Brain pericyte (primary cell): ENCODE results near the gene FFAR3.
"Not testable (repeated sequence)": the region's sequence is repeated elsewhere in the genome, so short reads cannot be mapped to it uniquely, and the experiment has no call there.

Source experiments
- DNase-seq: peaks from one replicate; pipeline ENCODE4 v3.0.0-alpha.2; 2012; ENCODE audit warnings: low read depth, low spot score

The FFAR3 gene

DNA sequence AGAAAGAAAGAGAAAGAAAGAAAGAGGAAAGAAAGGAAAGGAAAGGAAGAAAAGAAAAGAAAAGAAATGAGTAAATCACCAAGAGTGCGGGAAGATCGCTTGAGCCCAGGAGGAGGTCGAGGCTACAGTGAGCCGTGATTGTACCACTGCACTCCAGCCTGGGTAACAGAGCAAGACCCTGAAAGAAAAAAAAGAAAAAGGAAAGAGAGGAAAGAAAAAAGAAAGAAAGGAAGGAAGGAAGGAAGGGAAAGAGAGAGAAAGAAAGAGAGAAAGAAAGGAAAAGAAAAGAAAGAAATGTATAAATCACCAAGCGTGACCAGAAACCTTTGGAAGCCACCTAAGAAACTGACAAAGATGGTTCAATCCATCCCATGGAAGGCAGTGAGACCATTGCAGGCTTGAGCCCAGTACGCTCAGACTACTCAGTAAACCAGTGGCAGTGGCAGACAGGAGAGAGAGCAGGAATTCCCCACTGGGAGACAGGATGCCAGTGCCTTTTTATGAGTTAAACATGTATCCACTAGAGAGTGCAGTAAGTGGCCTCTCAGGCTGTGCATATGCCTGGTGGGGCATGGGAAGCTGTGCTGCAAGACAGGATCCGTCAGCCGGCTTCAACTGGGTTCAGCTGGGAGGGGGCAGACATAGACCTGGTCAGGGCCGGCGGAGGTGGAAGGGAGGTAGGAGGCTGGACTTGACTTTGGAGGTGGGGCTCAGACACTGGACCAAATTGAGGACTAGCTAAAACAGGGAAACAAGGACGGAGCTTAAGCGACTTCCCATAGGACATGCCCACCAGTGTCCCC is 17.4 kb downstream of the FFAR3 start:
- no peak for DNase-seq

DNA sequence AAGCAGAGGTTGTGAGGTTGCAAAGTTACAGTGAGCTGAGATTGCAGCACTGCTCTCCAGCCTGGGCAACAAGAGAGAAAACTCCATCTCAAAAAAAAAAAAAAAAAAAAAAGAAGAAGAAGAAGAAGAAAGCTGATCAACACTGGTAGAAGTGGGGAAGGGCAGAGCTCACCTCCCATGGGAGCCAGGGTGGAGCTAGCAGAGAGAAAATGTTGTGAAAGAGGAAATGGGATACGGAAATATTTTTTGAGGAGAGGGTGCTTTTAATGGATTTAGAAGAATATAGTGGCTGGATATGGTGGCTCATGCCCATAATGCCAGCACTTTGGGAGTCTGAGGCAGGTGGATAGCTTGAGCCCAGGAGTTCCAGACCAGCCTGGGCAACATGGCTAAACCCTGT is 19.4 kb downstream of the FFAR3 start:
- no peak for DNase-seq

DNA sequence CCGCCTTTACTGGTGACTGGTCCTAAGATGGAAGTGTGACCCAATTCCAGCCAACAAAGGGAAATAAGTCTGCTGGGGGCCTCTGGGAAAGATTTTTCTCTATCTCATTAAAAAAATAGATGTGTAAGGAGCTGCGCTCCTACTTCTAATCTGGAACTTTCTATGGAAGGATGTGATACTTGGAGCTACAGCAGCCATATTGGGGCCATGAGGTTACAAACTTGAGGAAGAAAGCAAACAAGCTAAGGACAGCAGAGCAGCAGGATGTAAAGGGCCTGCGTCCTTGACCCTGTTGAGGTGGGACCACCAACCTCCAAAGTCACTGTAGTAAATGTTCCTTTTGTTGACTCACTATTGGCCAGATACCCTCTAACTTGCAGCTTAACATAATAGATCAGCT is 20.1 kb downstream of the FFAR3 start:
- DNase-seq, result no peak

DNA sequence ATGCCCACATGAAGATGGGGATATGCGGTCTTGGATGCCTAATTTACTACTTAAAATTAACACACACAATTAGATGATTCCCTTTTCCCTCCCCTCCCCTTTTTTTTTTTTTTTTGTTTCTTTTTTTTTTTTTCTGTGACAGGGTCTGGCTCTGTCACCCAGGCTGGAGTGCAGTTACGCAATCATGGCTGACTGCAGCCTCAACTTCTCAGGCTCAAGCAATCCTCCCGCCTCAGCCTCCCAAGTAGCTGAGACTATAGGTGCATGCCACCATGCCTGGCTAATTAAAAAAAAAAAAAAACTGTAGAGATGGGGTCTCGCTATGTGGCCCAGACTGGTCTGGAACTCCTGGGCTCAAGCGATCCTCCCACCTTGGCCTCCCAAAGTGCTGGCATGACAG is 21.3 kb downstream of the FFAR3 start:
- DNase-seq, result not testable (repeated sequence)

DNA sequence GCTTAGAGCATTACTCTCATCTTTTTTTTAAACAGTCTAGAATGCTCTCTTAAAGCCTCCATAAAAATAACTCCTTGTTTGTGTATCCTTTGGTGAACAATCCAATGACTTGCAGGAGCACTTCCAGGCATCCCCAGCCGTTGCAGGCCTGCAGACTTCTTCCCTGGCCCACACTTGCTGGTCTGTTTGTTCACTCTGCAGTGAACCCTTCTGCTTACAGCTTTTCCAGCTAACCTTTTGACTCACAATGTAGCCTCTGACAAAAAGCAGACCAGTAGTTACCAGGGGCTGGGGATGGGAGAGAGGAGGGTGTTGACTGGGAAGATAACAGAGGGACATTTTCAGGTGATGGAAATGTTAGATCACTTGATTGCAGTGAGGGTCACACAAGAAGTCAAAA is 21.7 kb downstream of the FFAR3 start:
- no peak for DNase-seq

DNA sequence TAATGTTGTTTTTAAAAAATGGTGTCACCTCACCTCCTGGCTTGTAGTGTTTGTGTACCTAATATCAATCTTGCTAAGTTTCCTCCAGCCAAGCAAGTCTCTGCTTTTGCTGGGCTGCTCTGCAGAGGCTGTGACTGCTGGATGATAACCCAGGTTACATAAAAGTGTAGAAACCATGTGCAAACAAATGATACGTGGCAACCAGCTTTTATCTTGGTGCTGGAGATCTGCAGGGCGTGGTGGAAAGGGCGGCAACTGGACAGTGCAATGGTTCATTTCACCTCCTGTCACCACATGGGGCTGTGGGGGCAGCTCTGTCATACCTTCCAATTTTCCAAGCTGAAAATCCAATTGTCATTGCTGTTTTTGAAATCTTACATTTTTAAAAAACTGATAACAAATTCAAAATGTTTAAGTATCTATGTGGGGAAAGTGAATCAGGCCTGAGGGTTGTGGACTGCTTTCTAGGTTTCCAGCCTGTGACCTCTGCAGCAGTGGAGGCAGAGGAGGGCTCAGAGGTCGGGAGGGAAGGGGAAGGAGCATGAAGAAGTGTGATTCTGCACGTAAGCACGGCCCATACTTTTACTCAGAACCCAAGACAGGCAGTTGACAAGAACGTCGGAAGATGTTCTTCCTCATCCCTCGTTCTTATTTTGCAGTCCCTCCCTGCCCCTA is 22.3 kb downstream of the FFAR3 start:
- DNase-seq, result no peak

DNA sequence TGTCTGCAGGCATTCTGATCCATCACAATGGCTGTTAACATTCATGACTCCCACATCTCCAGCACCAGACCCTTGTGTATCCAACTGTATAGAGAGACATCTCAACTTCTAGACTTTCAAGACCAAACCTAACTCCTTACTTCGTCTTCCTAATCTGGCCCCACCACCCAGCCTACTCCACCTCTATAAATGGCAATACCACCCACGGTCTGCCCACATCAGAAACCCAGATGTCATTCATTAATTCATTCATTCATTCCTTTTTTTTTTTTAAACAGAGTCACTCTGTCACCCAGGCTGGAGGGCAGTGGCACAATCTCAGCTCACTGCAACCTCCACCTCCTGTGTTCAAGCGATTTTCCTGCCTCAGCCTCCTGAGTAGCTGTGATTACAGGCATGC is 23.1 kb downstream of the FFAR3 start:
- no peak for DNase-seq

DNA sequence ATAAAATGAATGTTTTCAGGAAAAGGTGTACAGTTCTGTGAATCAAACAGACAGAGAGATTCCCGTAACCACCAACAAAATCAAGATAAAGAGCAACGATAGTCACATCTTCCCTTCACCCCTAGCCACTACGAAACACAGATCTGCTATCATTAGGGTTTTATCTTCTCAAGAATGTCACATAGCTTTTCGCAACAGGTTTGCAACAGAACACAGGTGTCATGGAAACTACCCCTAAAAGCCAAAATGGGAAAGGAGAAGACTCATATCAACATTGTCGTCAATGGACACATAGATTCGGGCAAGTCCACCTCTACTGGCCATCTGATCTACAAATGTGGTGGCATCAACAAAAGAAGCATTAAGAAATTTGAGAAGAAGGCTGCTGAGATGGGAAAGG is 23.7 kb downstream of the FFAR3 start:
- no peak for DNase-seq

DNA sequence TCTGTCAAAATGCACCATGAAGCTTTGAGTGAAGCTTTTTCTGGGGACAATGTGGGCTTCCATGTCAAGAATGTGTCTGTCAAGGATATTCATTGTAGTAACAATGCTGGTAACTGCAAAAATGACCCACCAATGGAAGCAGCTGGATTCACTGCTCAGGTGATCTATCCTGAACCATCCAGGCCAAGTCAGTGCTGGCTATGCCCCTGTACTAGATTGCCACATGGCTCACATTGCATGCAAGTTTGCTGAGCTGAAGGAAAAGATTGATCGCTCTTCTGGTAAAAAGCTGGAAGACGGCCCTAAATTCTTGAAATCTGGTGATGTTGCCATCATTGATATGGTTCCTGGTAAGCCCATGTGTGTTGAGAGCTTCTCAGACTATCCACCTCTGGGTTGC is 25.3 kb downstream of the FFAR3 start:
- no peak for DNase-seq

DNA sequence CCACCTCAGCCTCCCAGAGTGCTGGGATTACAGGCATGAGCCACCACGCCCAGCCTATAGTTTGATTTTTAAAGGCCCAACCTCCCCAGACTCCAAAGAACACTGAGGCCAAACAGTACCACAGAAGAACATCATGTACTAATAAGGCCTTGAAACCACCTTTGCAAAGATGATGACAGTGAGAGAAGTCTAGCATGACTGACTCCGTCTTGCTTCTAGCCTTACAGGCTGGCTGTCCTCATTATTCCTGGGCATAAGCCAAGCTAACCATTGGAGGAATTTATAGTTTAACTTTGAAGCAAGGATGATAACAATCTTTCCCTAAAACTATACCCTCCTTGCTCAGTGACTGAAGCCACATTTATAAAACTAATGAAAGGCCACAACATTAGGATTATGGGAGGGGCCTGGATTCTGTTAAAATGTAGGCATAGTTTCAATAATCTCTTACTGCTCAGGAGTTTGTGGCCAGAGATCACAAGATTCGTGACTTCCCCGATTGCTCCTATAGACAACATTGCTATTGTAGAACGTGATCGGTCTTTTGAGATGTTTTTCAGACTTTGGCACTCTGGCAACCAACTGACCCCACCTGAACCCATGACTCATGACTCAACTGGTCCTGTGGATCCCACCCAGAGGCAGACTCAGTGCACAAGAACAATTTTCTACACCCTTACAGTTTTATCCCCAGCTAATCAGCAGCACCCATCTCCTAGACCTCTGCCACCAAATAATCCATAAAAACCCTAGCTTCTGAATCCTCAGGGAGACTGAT is 30.2 kb downstream of the FFAR3 start:
- DNase-seq, result no peak

DNA sequence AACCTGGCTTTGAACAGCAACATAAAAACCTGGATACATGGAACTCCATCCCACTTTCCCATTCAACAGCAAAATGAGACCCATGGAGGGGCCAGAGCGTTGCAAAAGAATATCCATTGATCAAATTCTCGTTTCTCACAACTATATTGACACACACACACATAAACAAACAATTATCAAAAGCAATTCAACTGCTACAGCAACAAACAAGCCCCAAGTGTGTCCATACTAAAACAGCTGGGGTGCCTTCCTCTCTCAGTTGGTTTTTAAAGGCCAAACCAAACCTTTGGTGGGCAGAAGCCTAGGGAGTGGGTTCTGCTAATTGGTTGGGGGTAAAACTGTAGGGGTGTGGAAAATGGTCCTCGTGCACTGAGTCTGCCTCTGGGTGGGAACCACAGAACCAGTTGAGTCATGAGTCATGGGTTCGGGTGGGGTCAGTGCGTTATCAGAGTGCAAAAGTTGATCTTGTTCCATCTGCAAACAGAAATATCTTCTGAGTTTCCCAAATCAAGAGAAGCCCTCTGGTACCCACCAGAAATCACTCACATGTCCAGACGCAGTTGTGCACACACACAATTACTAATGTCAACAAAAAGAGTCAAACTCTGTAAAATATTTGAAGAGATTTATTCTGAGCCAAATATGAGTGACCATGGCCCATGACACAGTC is 31.1 kb downstream of the FFAR3 start:
- no peak for DNase-seq

DNA sequence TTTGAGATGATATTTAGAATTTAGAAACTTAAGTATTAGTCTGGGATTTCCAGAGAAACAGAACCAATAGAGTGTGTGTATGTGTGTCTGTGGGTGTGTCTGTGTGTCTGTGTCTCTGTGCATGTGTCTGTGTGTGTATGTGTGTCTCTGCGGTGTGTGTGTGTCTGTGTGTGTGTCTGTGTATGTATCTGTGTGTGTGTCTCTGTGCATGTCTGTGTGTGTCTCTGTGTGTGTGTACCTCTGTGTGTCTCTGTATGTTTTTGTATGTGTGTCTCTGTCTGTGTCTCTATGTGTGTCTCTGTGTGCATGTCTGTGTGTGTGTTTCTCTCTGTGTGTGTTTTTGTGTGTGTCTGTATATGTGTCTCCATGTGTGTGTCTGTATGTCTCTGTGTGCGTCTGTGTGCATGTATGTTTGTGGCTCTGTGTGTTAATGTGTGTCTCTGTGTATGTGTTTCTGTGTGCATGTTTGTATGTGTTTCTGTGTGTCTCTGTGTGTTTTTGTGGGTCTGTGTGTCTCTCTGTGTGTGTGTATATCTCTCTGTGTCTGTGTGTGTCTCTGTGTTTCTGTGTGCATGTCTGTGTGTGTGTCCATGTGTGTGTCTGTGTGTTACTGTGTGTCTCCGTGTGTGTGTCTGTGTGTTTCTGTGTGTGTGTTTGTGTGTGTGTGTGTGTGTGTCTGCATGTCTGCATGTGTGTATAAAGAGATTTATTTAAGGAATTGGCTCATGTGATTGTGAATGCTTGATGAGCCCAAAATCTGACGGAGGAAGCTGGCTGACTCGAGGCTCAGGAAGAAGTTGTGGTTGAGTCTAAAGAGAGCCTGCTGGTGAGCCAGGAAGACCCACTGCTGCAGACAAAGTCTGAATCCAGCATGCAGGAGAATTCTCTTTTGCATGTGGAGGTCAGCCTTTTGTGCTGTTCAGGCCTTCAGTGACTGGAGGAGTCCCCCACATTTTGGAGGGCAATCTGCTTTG is 34.8 kb downstream of the FFAR3 start:
- DNase-seq, result no peak

DNA sequence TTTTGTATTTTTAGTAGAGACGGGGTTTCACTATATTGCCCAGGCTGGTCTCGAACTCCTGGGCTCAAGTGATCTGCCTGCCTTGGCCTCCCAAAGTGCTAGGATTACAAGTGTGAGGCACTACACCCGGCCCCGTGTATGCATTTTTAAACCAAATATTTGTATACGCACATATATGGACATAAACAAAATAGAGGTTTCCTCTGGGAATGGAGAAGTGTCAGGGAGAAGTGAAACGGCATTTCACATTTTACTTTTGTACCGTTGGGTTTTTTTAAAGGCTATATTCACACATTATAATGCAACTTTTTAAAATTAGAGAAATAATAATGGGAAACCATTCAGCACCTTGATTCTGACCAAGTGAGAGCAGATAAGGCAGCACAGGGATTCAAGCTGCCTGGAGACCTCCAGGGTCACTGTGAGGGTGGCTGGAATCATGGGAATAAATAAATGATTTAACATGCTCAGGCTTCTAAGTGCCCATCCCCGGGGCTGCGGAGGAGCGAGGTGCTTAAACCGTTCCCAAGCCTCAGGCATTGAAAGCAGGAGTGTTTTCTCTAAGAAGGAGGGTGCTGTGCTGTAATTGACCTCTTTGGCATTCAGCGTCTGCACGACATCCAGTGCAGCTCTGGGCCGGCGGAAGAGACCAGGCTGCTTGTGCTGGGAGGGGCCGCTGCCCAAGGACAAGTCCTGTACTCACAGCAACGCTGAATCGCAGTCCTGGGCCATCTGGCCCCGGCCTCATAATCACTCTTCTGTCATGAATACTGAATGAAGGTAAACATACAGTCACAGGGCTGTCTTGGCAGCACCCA is 37.3 kb downstream of the FFAR3 start:
- DNase-seq, result no peak

DNA sequence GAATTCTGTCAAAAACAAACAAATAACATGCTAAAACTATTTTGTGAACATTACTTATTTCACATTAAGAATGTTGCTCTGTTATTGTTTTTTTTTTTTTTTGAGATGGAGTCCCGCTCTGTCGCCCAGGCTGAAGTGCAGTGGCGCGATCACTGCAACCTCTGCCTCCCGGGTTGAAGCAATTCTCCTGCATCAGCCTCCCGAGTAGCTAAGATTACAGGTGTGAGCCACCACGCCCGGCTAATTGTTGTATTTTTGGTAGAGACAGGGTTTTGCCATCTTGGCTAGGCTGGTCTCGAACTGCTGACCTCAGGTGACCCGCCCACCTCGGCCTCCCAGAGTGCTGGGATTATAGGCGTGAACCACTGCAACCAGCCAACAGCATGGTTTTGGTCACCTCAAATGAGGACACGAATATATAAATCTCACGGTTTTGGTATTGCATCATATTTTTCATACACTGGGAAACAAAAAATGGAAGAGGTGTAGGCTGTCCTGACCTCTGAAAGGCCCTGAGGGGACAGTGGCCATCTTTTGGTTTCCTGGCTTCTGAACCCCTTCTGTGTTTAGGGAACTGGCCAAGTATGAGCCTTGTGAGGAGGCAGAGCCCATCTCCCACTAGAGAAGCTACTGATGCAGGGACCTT is 38.1 kb downstream of the FFAR3 start:
- DNase-seq, result no peak

DNA sequence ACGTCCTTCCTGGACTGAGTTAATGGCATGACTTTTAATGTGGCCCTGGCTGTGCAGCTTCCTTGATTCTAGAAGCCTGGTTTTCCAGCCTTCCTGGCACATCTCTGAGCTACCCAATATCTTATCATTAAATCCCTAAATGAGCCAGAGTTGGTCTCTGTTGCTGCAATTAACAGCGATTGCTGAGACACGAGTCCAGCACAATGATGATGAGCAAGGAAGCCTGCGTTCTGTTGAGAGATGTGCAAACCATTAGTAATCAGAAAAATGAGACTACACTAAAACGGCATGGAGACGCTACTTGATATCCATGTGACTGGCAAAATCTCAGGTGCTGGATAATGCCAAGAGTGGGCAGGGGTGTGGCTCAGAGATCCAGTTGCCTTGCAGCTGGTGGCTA is 38.8 kb downstream of the FFAR3 start:
- no peak for DNase-seq

DNA sequence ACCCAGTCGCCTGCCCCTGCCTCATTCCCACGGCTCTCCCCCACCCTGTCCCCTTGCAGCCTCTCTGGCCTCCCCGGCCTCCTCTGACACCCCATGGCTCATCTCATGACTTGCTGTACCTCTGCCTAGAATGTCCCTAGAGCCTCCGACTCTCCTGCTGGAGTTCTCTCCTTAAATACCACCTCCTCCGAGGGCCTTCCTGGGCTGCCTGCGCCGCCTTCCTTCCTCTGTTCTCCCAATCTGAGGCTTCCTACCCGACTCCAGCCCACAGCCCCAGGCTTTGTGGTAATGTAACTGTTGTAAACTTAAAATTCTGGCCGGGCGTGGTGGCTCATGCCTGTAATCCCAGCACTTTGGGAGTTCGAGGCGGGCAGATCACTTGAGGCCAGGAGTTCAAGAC is 40.3 kb downstream of the FFAR3 start:
- no peak for DNase-seq

DNA sequence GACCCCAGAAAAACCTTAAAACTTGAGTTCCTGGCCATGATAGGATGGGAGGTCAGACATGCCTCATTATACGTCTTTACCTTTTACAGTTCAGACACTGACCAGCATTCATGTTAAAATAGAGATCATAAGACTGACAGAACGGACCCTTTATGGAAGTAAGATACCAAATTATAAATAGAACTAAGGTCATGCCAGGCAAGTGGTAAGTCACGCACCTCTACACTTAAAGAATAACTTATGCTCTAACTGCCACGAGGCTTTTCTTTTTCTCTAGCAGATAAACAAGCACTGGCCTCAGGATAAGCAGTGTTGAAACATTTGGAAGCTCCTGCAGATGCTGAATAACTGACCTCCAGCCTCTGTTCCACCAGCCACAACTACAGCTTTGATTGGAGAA is 41.0 kb downstream of the FFAR3 start:
- no peak for DNase-seq

DNA sequence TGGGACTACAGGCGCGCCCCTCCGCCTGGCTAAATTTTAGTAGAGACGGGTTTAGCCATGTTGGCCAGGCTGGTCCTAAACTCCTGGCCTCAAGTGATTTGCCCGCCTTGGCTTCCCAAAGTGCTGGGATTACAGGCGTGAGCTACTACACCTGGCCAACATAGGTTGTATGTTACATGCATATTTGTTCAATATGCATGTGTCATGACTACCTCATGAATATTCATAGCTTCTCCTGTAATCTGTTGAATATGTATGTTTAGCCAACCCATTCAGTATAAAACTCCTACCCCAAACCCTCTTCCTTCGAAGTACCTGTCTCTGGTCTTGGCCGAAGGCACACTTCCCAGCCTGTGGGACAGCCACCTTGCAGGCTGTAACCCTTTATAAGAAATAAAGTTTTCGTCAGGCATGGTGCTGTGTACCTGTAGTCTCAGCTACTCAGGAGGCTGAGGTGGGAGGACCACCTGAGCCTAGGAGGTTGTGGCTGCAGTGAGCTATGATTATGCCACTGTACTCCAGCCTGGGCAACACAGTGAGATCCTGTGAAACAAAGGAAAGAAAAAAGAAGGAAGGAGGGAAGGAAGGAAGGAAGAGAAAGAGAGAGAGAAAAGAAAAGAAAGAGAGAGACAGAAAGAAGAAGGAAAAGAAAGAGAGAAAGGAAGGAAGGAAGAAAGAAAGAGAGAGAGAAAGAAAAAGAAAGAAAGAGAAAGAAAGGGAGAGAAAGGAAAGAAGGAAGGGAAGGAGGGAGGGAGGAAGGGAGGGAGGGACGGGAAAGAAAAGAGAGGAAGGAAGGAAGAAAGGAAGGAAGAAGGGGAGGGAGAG is 41.9 kb downstream of the FFAR3 start:
- no peak for DNase-seq

DNA sequence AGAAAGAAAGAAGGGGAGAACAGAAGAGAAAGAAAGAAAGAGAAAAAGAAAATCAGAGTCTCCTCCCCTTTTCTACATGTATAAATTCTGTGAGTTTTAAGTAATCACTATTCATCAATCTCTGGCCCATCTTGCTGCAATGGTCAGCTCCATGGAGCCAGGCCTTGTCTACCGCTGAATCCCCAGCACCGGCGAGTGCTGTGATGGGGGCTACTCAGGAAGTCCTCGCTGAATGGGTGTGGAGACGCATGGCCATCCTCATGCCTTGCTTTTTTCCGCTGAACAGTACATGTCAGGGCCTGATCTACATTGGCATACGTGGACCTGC is 42.5 kb downstream of the FFAR3 start:
- no peak for DNase-seq
